ENCODE measurements around the gene ULK2.

DNA sequence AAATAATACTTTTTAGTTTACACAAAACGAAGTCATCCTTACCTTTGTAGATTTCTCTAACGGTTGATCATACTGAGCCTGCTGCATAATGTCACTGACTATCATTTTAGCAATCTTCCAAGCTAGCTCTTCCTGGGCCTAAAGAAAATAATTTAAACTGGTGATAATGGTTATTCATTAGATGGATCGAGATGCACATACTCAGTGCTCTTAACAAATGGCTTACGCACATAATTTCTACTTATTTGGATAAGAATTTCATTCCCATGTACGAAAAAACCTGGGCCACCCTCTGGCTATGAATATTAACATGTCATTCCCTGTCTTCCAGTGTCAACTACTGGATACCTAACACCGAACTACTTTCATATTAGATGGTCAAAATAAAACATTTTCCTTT lies 41.4 kb upstream of the ULK2 start:
- TF ChIP-seq CTCF (conservative IDR thresholded peaks at IDR 0.05; ENCODE audit: low read depth, low read length) (no peak), EZH2 (IDR thresholded peaks at IDR 0.05; ENCODE audit: low read length, unreplicated experiment) (no peak)

All from PC-3 (cell line).